Kidney epithelial cell (primary cell): Measurements from ENCODE around the gene ZNF556. TPM values are rescaled to one million over a fixed set of nuclear protein-coding genes. Genes with fewer than 3 reads are reported as not detected.
"Not testable (repeated sequence)": the region's sequence is repeated elsewhere in the genome, so short reads cannot be mapped to it uniquely, and the experiment has no call there.

Source experiments
- DNase-seq: peaks from one replicate; pipeline ENCODE4 v3.0.0-alpha.2; 2010; ENCODE audit warnings: low read depth
- H3K27me3 ChIP-seq: 2 replicates; pipeline ENCODE4 v1.6.0; 2011; ENCODE audit warnings: low read length; ENCODE audit not compliant: control insufficient read depth, insufficient read depth
- H3K36me3 ChIP-seq: 2 replicates; pipeline ENCODE4 v1.5.1; 2011; ENCODE audit warnings: low read length; ENCODE audit not compliant: control insufficient read depth, insufficient read depth
- H3K4me3 ChIP-seq: 2 replicates; pipeline ENCODE4 v1.5.1; 2011; ENCODE audit warnings: low read depth, mild to moderate bottlenecking, control low read depth, low read length
- CTCF ChIP-seq: IDR thresholded peaks from 2 replicates; pipeline ENCODE4 v1.5.1; 2011; ENCODE audit warnings: mild to moderate bottlenecking, moderate library complexity, low read length, control low read depth, inconsistent platforms; ENCODE audit not compliant: insufficient read depth, poor library complexity, severe bottlenecking
- total RNA-seq: library from RNA; depleted of rRNA; stranded (reverse); fragments of >200 nt; gene quantifications from 2 replicates; pipeline ENCODE4 v1.2.3, GENCODE V29; 2015

ZNF556 gene
- total RNA-seq, 1 donor from 2014 or later = not detected

GRCh38 chr19:2888731-2889224 lies 21.6 kb downstream of the ZNF556 start:
- no peak for DNase-seq
- no peaks in the 10 kb centered on the region for H3K27me3 ChIP-seq
- no peak overlapping the region for H3K4me3 ChIP-seq

GRCh38 chr19:2890531-2890930 lies 23.4 kb downstream of the ZNF556 start:
- not testable (repeated sequence) for H3K36me3 ChIP-seq, DNase-seq, H3K4me3 ChIP-seq, H3K27me3 ChIP-seq

More at GRCh38 chr19:2888731-2889224, 21.6 kb downstream of the ZNF556 start:
- no peak for TF ChIP-seq CTCF
- H3K36me3 ChIP-seq = no peaks in the 10 kb centered on the region

- DNase-seq = no peak
- no peak overlapping the region for H3K4me3 ChIP-seq
- H3K27me3 ChIP-seq = no peaks in the 10 kb centered on the region
- no peaks in the 10 kb centered on the region for H3K36me3 ChIP-seq
- no peak for TF ChIP-seq CTCF
These were observed 29.6 kb downstream of the ZNF556 start for GRCh38 chr19:2896694-2897093.

- peak within 1 kb of the TSS; percentile 95 for H3K4me3 ChIP-seq
- no peak for TF ChIP-seq CTCF
- no peaks in the 10 kb centered on the region for H3K36me3 ChIP-seq
- no peaks in the 10 kb centered on the region for H3K27me3 ChIP-seq
- peak; percentile 96 for DNase-seq
These were observed 33.4 kb downstream of the ZNF556 start, which contains the start of gene ZNF57 for GRCh38 chr19:2900296-2901252. ZNF57 (plus strand) TSS chr19:2900928; CDS start chr19:2901046, 118 bp downstream.

- Histone ChIP-seq H3K4me3 (no peak overlapping the region), H3K27me3 (no peaks in the 10 kb centered on the region), H3K36me3 (no peaks in the 10 kb centered on the region)
- no peak for TF ChIP-seq CTCF
- no peak for DNase-seq
These were observed 35.6 kb downstream of the ZNF556 start for GRCh38 chr19:2902590-2903218.

GRCh38 chr19:2903326-2903725 lies 36.2 kb downstream of the ZNF556 start:
- H3K27me3 ChIP-seq, H3K36me3 ChIP-seq, H3K4me3 ChIP-seq, DNase-seq: not testable (repeated sequence)
